HepG2 (cell line): ENCODE data around the gene TAF1B. TPM values are rescaled to one million over a fixed set of nuclear protein-coding genes. Genes with fewer than 3 reads are reported as not detected.

ENCODE experiments used
- EED ChIP-seq: sonication (generic); formaldehyde crosslinking; IDR thresholded peaks from 2 replicates; pipeline ENCODE4 v1.5.0; 2020; ENCODE audit warnings: mild to moderate bottlenecking, missing genetic modification reagents
- NONO ChIP-seq, 2 experiments: fragments of 450-650 bp in 1 of 2; sonication (generic) in 1 of 2; formaldehyde crosslinking in 1 of 2; IDR thresholded peaks in 1 of 2; conservative IDR thresholded peaks in 1 of 2; 2 replicates each; pipeline versions ENCODE4 v1.6.1 to v1.8.0; 2017 to 2022; ENCODE audit warnings: mild to moderate bottlenecking in 1 of 2, missing genetic modification reagents in 1 of 2, moderate library complexity in 1 of 2
- RARG ChIP-seq: sonication (generic); formaldehyde crosslinking; IDR thresholded peaks from 2 replicates; pipeline ENCODE4 v1.4.0; 2020; ENCODE audit warnings: low read depth, mild to moderate bottlenecking, missing genetic modification reagents
- SIN3A ChIP-seq: IDR thresholded peaks from 2 replicates; pipeline ENCODE4 v1.6.1; 2011; ENCODE audit warnings: low read depth, mild to moderate bottlenecking, control low read depth, low read length, borderline replicate concordance
- ZFP36 ChIP-seq: fragments of 150-350 bp; IDR thresholded peaks from 2 replicates; pipeline ENCODE4 v1.6.1; 2018; ENCODE audit warnings: borderline replicate concordance, low read length, low read depth; ENCODE audit not compliant: partially characterized antibody
- ZNF253 ChIP-seq: sonication (generic); formaldehyde crosslinking; IDR thresholded peaks from 2 replicates; pipeline ENCODE4 v1.8.0; 2022; ENCODE audit warnings: mild to moderate bottlenecking, missing genetic modification reagents, borderline replicate concordance
- ZNF343 ChIP-seq: sonication (generic); formaldehyde crosslinking; IDR thresholded peaks from 2 replicates; pipeline ENCODE4 v1.4.0; 2020; ENCODE audit warnings: mild to moderate bottlenecking, missing genetic modification reagents
- polyA plus RNA-seq, 8 experiments: library from polyadenylated mRNA; depleted of rRNA in 3 of 8; stranded (reverse) in 7 of 8; unstranded in 1 of 8; fragments of >200 nt; fragmentation: Illumina TruSeq in 4 of 8; extraction: Trizol in 4 of 8; gene quantifications; 2 replicates each; pipeline versions ENCODE4 v1.2.1 to v1.2.3, GENCODE V29; 2011 to 2016; ENCODE audit warnings: low read depth in 4 of 8, missing spikeins in 1 of 8, mixed read lengths in 1 of 8; ENCODE audit not compliant: insufficient read depth in 1 of 8
- total RNA-seq, 5 experiments: library from RNA; depleted of rRNA; stranded (reverse); fragments of >200 nt; fragmentation: Illumina TruSeq; extraction: Trizol; gene quantifications; 2 replicates each; pipeline ENCODE4 v1.2.3, GENCODE V29; 2016; ENCODE audit warnings: low read depth in 1 of 5
- TF ChIP-seq, protein P1 (sequence below): sonication (generic); formaldehyde crosslinking; IDR thresholded peaks from 2 replicates; pipeline ENCODE4 v1.9.0; 2021; ENCODE audit warnings: missing genetic modification reagents, mild to moderate bottlenecking, borderline replicate concordance
- TF ChIP-seq, protein P2 (sequence below), 2 experiments: fragments of 450-650 bp in 1 of 2; sonication (generic) in 1 of 2; formaldehyde crosslinking in 1 of 2; IDR thresholded peaks; 2 replicates each; pipeline versions ENCODE4 v1.6.1 to v1.8.0; 2016 to 2022; ENCODE audit warnings: antibody characterized with exemption in 1 of 2, mild to moderate bottlenecking in 1 of 2, missing genetic modification reagents in 1 of 2
- TF ChIP-seq, protein P3 (sequence below): sonication (generic); formaldehyde crosslinking; IDR thresholded peaks from 2 replicates; pipeline ENCODE4 v1.4.0; 2020; ENCODE audit warnings: missing genetic modification reagents

Gene TAF1B
- total and polyA plus RNA-seq, 2 of the 13 experiments (the other 11 are each of a cell fraction or from before 2014, with no cell fraction given) = 13.3 to 27.7 TPM

DNA sequence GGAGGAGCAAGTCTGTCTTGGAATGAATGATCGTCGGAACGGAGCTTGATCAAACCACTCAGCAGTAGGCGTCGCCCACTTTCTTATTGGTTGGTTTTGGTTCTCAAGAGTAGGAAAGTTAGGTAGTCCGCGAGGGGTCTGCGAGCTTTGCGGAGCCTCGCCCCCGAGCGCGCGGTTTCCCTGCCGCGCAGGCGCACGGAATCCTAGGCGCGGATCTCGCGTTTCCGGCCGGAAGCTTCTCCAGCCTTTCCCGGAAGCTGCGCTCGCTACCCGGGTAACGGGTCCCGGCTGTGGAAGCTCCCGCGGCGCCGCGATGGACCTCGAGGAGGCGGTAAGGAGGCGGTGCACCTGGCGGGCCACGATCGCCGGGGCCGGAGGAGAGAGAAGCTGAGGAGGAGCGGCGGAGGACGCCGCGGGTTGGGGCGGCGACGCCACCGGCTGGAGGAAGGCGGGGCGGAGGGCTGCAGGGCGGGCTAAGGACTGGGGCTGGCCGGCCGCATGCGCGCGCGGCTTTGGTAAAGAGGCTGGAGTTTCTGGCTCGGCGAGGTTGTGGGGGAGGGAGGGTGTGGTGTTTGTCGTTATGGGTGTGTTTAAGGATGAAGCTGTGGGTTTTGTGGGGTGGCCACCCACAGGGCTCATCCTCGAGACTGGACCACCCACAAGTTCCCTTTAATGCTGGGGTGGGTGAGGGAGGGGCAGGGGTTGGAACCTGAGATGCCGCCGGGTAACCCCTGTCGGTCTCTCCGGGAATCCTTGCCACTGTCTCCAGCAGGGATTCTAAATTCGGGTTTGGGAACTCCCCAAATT, at the start of gene TAF1B (continued):
- TF ChIP-seq ZNF343 = peak; percentile 93
- TF ChIP-seq ZFP36 = no peak
- no peak for TF ChIP-seq RARG
- no peak for TF ChIP-seq NONO (IDR thresholded peaks at IDR 0.05)
- TF ChIP-seq NONO (CRISPR knock-in tag; conservative IDR thresholded peaks at IDR 0.05) = peak; percentile 98
- TF ChIP-seq, protein P1, sequence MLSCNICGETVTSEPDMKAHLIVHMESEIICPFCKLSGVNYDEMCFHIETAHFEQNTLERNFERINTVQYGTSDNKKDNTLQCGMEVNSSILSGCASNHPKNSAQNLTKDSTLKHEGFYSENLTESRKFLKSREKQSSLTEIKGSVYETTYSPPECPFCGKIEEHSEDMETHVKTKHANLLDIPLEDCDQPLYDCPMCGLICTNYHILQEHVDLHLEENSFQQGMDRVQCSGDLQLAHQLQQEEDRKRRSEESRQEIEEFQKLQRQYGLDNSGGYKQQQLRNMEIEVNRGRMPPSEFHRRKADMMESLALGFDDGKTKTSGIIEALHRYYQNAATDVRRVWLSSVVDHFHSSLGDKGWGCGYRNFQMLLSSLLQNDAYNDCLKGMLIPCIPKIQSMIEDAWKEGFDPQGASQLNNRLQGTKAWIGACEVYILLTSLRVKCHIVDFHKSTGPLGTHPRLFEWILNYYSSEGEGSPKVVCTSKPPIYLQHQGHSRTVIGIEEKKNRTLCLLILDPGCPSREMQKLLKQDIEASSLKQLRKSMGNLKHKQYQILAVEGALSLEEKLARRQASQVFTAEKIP (CRISPR knock-in tag) = no peak
- no peak for TF ChIP-seq ZNF253
- TF ChIP-seq, protein P2, sequence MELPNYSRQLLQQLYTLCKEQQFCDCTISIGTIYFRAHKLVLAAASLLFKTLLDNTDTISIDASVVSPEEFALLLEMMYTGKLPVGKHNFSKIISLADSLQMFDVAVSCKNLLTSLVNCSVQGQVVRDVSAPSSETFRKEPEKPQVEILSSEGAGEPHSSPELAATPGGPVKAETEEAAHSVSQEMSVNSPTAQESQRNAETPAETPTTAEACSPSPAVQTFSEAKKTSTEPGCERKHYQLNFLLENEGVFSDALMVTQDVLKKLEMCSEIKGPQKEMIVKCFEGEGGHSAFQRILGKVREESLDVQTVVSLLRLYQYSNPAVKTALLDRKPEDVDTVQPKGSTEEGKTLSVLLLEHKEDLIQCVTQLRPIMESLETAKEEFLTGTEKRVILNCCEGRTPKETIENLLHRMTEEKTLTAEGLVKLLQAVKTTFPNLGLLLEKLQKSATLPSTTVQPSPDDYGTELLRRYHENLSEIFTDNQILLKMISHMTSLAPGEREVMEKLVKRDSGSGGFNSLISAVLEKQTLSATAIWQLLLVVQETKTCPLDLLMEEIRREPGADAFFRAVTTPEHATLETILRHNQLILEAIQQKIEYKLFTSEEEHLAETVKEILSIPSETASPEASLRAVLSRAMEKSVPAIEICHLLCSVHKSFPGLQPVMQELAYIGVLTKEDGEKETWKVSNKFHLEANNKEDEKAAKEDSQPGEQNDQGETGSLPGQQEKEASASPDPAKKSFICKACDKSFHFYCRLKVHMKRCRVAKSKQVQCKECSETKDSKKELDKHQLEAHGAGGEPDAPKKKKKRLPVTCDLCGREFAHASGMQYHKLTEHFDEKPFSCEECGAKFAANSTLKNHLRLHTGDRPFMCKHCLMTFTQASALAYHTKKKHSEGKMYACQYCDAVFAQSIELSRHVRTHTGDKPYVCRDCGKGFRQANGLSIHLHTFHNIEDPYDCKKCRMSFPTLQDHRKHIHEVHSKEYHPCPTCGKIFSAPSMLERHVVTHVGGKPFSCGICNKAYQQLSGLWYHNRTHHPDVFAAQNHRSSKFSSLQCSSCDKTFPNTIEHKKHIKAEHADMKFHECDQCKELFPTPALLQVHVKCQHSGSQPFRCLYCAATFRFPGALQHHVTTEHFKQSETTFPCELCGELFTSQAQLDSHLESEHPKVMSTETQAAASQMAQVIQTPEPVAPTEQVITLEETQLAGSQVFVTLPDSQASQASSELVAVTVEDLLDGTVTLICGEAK (IDR thresholded peaks at IDR 0.05) = 0 out of 2 replicates have a peak, but pooled peaks have one; percentile 7
- TF ChIP-seq, protein P2 (CRISPR knock-in tag; IDR thresholded peaks at IDR 0.05) = peak; percentile 74
- no peak; the same call in 1 of the 2 replicates for TF ChIP-seq SIN3A
- TF ChIP-seq, protein P3, sequence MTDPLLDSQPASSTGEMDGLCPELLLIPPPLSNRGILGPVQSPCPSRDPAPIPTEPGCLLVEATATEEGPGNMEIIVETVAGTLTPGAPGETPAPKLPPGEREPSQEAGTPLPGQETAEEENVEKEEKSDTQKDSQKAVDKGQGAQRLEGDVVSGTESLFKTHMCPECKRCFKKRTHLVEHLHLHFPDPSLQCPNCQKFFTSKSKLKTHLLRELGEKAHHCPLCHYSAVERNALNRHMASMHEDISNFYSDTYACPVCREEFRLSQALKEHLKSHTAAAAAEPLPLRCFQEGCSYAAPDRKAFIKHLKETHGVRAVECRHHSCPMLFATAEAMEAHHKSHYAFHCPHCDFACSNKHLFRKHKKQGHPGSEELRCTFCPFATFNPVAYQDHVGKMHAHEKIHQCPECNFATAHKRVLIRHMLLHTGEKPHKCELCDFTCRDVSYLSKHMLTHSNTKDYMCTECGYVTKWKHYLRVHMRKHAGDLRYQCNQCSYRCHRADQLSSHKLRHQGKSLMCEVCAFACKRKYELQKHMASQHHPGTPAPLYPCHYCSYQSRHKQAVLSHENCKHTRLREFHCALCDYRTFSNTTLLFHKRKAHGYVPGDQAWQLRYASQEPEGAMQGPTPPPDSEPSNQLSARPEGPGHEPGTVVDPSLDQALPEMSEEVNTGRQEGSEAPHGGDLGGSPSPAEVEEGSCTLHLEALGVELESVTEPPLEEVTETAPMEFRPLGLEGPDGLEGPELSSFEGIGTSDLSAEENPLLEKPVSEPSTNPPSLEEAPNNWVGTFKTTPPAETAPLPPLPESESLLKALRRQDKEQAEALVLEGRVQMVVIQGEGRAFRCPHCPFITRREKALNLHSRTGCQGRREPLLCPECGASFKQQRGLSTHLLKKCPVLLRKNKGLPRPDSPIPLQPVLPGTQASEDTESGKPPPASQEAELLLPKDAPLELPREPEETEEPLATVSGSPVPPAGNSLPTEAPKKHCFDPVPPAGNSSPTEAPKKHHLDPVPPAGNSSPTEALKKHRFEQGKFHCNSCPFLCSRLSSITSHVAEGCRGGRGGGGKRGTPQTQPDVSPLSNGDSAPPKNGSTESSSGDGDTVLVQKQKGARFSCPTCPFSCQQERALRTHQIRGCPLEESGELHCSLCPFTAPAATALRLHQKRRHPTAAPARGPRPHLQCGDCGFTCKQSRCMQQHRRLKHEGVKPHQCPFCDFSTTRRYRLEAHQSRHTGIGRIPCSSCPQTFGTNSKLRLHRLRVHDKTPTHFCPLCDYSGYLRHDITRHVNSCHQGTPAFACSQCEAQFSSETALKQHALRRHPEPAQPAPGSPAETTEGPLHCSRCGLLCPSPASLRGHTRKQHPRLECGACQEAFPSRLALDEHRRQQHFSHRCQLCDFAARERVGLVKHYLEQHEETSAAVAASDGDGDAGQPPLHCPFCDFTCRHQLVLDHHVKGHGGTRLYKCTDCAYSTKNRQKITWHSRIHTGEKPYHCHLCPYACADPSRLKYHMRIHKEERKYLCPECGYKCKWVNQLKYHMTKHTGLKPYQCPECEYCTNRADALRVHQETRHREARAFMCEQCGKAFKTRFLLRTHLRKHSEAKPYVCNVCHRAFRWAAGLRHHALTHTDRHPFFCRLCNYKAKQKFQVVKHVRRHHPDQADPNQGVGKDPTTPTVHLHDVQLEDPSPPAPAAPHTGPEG (CRISPR knock-in tag) = peak; percentile 82
- peak; percentile 98 for TF ChIP-seq EED (CRISPR knock-in tag)
